DMS53 (cell line): ENCODE measurements around the gene WHRN.
A peak's percentile ranks its signal among the peaks of the same experiment; 100 is the strongest.

Experiments used
- DNase-seq: peaks from one replicate; lab custom pipeline; 2025; lab: John Stamatoyannopoulos, UW

The WHRN gene

GRCh38 chr9:114513959-114514267 lies 8.6 kb upstream of the WHRN start:
- no peak for DNase-seq

- no peak for DNase-seq
Observed at GRCh38 chr9:114513055-114513958, 8.0 kb upstream of the WHRN start.

- DNase-seq: peak; percentile 7
Observed at GRCh38 chr9:114511978-114512874, 7.0 kb upstream of the WHRN start.

GRCh38 chr9:114507726-114508125 lies 2.5 kb upstream of the WHRN start:
- DNase-seq: peak; percentile 62

GRCh38 chr9:114506082-114506390 lies 763 bp upstream of the WHRN start:
- DNase-seq: no peak

DNA sequence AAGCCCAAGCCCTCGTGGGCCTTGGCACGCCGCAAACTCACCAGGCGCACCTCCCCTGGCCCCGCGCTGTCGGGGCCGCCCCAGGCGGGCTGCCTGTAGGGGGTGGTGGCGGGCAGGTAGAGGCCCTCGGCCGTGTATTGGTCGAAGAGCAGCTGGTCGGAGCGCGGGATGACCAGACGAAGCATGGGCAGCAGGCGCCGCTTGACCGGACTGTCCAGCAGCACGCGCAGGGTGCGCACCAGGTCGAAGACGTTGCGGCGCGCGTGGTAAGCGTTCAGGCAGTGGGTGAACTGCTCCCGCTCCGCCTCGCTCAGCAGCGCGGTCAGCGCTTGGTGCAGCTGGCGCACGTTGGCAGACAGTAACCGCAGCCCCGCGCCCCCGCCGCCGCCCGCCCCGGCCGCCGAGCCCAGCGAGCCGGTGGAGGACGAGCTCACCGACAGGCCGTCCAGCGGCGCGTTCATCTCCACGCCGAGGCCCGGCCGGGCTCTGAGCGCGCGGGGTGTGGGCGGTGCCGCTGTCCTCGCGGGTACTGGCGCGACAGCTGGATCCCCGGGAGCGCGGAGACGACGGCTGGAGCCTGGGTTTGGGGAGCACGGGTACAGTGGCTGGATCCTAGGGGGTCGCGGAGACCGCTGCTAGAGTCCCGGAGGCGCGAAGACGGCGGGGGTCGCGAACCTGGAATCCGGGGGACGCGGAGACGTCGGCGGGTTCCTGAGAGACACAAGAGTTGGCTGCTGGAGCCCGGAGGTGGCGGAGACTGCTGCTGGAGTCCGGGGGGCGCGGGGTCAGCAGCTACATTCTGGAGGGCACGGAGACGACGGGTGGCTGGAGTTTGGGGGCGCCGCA lies 709 bp downstream of the WHRN start:
- peak; percentile 78 for DNase-seq

GRCh38 chr9:114503522-114504340 lies 1.5 kb downstream of the WHRN start:
- DNase-seq: peak; percentile 23

GRCh38 chr9:114503009-114503408 lies 2.3 kb downstream of the WHRN start:
- DNase-seq: no peak

DNA sequence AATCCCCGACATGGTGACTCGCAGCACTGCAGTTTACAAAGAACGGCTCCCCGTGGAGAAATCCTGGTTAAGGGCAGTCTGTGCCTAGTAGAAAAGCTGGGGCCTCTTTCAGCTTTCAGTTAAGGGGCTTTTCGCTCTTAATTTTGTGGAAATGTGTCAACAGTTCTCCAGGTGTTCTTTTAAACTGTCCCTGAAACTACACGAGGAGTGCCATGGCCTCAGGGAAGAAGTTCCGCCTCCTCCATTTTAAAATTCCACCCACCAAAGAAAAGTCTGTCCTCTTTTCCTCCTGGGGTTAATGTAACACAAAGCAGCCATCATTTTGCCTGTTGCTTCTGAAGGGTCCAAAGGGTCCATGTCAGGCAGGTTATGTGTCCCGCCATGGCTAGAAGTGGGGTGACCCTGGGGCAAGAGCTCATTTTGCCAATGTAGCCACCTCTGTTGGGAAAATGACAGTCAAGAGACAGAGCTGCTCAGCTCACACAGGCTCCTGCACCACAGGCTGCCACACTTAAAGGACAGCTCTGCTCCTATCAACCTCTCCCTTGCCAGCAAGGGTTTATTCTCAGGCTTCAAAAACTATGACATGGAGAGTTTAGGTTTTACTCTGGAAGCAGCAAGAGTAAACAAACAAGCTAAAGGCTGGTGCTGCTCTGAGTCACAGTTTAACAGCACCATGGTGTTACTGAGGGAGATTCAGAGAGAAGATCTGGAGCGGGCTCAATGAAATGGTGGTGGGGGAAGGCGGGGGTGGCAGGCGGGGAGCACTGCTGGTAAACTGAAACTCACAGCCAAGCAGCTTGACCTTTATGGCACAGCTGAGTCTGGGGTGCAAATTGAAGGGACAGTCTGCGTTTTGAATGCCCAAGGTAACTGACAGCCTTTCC lies 3.2 kb downstream of the WHRN start:
- DNase-seq: peak; percentile 33

GRCh38 chr9:114500697-114501292 lies 4.5 kb downstream of the WHRN start:
- no peak for DNase-seq

DNA sequence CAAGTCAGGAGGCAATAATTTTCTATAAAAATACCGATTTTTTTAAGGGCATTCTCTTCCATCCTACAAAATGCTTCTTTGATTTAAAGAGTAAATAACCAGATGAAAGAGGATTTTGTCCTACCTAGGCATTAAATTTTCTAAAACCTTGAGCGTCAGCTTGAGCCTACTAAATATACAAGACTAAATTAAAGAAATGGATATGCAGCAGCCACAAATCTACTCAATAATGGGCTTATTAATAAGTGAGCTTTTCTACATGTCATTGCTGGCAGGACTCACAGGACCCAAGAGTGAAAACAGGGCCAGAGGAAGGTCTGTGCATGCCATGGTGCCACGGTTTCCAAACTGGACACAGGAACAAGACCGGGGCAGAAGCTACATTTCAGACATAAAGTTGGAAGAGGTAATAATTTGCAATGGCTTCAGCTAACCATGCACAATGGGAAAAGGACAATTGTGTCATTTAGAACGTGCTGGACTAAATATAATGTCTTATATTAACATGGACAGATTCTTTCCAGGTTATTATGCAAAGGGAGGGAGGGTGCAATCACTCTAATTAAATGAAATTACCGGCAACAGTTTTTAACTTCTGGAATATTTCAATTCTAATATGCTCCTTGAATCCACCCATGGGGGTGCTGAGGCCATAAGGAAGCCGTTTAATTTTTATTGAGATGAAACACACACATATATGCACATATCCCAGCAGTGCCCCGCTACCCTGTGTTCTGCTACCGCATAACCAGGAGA lies 5.2 kb downstream of the WHRN start:
- no peak for DNase-seq

- DNase-seq: no peak
Observed at GRCh38 chr9:114499528-114499927, 5.7 kb downstream of the WHRN start.

GRCh38 chr9:114497727-114498382 lies 7.4 kb downstream of the WHRN start:
- DNase-seq: no peak

DNA sequence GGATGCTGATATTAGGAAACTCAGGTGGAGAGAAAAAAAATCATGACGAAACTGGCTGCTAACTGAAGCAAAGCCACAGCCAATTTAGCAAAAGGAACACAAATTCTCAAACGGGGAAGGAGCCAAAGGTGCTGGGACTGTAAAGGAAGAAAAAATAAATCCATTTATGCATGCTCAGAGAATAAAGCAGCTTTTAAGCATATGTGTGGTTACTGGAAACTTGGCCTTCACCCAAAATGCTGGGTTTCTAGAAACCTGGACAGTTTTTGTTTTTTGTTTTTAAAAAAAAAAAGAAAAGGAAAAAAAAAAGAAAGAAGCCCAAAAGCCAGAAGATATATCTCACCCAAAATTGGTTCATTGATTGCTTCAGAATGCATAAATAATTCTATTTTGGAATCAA lies 8.0 kb downstream of the WHRN start:
- DNase-seq: no peak

DNA sequence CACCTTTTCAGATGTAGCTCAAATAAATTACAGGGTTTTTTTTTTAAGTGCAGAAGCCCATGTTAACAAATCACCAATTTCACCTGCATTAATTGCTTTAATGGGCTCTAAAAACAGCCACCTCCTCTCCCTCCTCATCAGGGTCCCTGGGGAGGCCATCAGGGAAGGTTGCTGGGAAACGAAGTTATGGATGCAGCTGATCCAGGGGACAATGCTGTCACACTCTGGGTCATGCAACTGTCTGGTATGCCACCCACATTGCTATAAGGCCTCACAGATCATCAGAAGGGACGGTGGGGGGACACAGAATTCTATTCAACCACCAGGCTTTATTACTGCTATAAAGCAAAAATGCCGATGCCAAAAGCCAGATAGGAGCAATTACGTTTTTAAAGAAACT lies 9.3 kb downstream of the WHRN start:
- no peak for DNase-seq

DNA sequence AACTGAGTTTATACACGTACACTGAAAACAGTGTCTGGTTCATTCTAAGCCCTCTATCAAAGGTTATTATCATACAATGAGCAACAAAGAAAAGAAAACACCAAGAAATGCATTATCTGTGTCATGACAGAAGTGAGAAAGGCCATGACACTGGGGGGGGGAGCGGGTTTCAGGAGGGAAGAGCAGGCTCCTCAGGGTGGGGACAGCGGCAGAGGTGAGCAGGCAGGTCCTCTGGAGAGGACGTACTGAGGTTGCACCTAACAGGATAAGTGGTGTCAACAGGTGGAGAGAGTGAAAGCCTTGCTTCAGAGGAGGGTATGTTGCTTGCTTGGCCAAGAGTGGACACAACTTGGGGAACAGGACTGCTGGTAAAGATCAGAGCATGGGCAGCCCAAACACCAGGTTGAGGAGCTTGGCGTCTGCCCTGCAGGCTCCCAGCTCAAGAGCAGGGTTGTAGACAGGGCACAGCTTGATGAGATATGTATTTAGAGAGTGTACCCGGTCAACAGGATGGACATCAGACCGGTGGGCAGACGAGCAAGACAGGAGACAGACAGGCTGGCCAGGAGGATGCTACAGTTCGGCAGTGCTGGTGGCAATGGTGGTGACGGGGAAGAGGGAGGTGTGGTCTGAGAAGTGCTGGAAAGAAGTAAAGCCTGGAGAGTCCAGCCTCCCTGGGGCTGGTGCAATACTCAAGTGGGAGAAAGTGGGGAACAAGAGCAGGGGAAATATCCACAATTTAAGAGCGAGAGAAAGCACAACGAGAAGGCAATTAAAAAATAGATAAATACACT lies 10.3 kb downstream of the WHRN start:
- no peak for DNase-seq

- no peak for DNase-seq
Observed at GRCh38 chr9:114493521-114494184, 11.6 kb downstream of the WHRN start.
